Measurements from ENCODE around the gene OOSP2. TPM values are rescaled to one million over a fixed set of nuclear protein-coding genes. Genes with fewer than 3 reads are reported as not detected.

OOSP2 gene
- total RNA-seq, 1 donor from 2014 or later, result not detected

- Histone ChIP-seq H3K4me2 (ENCODE audit: low read length) (no peak overlapping the region), H3K4me3 (ENCODE audit: insufficient read depth, low read depth, low read length) (no peak overlapping the region), H2AFZ (ENCODE audit: low read depth, low read length) (no peak overlapping the region), H3K9me3 (ENCODE audit: insufficient read depth, low read depth, low read length) (no peaks in the 10 kb centered on the region), H3K9ac (ENCODE audit: low read length) (no peak overlapping the region), H3K27me3 (ENCODE audit: insufficient read depth, low read length) (no peaks in the 10 kb centered on the region), H3K27ac (ENCODE audit: low read depth, low read length) (no peak overlapping the region), H3K79me2 (ENCODE audit: insufficient read depth, low read length) (no peaks in the 10 kb centered on the region), H3K36me3 (ENCODE audit: insufficient read depth, low read length) (no peaks in the 10 kb centered on the region), H4K20me1 (ENCODE audit: insufficient read depth, low read length) (no peaks in the 10 kb centered on the region), H3K4me1 (ENCODE audit: insufficient read depth, low read length) (no peaks in the 10 kb centered on the region)
- Mint-ChIP-seq H3K9me3 (ENCODE audit: unreplicated experiment) (no peaks in the 10 kb centered on the region), H3K27ac (ENCODE audit: unreplicated experiment) (no peak overlapping the region), H3K27me3 (ENCODE audit: low read depth, unreplicated experiment) (no peaks in the 10 kb centered on the region), H3K4me1 (ENCODE audit: low read depth, unreplicated experiment) (no peaks in the 10 kb centered on the region), H3K36me3 (ENCODE audit: low read depth, unreplicated experiment) (no peaks in the 10 kb centered on the region), H3K4me3 (ENCODE audit: unreplicated experiment) (no peak overlapping the region)
- no peak for TF ChIP-seq CTCF (IDR thresholded peaks at IDR 0.05; ENCODE audit: insufficient read depth, low read depth, low read length)
- TF ChIP-seq EZH2 (IDR thresholded peaks at IDR 0.05; ENCODE audit: insufficient read depth, low read length), result no peak
- DNase-seq (ENCODE audit: low read depth) (no peak), FAIRE-seq (no peak)
Measured at GRCh38 chr11:60087239-60087638, 47.0 kb downstream of the OOSP2 start.

GRCh38 chr11:60088364-60088763 lies 48.2 kb downstream of the OOSP2 start, which contains the start of gene MS4A2:
MS4A2 (plus strand) TSS chr11:60088664; CDS start chr11:60088766, 102 bp downstream.
- Mint-ChIP-seq H3K27me3 (ENCODE audit: low read depth, unreplicated experiment) (no peaks in the 10 kb centered on the region), H3K36me3 (ENCODE audit: low read depth, unreplicated experiment) (no peaks in the 10 kb centered on the region), H3K27ac (ENCODE audit: unreplicated experiment) (no peak within 1 kb of the TSS), H3K4me3 (ENCODE audit: unreplicated experiment) (no peak within 1 kb of the TSS), H3K4me1 (ENCODE audit: low read depth, unreplicated experiment) (no peaks in the 10 kb centered on the region), H3K9me3 (ENCODE audit: unreplicated experiment) (no peaks in the 10 kb centered on the region)
- DNase-seq (ENCODE audit: low read depth) (no peak), FAIRE-seq (no peak)
- H3K4me3 ChIP-seq (ENCODE audit: insufficient read depth, low read depth, low read length), result no peak within 1 kb of the TSS
- no peaks in the 10 kb centered on the region for H3K27me3 ChIP-seq (ENCODE audit: insufficient read depth, low read length)
- no peaks in the 10 kb centered on the region for H3K4me1 ChIP-seq (ENCODE audit: insufficient read depth, low read length)
- H3K4me2 ChIP-seq (ENCODE audit: low read length), result no peak within 1 kb of the TSS
- no peaks in the 10 kb centered on the region for H3K36me3 ChIP-seq (ENCODE audit: insufficient read depth, low read length)
- H3K9ac ChIP-seq (ENCODE audit: low read length), result no peak within 1 kb of the TSS
- no peaks in the 10 kb centered on the region for H3K9me3 ChIP-seq (ENCODE audit: insufficient read depth, low read depth, low read length)
- no peaks in the 10 kb centered on the region for H3K79me2 ChIP-seq (ENCODE audit: insufficient read depth, low read length)
- no peaks in the 10 kb centered on the region for H4K20me1 ChIP-seq (ENCODE audit: insufficient read depth, low read length)
- TF ChIP-seq EZH2 (IDR thresholded peaks at IDR 0.05; ENCODE audit: insufficient read depth, low read length) (no peak), CTCF (IDR thresholded peaks at IDR 0.05; ENCODE audit: insufficient read depth, low read depth, low read length) (no peak)
- H3K27ac ChIP-seq (ENCODE audit: low read depth, low read length), result no peak within 1 kb of the TSS
- no peak within 1 kb of the TSS for H2AFZ ChIP-seq (ENCODE audit: low read depth, low read length)

GRCh38 chr11:60095477-60096120 lies 55.4 kb downstream of the OOSP2 start:
- DNase-seq (ENCODE audit: low read depth) (no peak), FAIRE-seq (no peak)
- H3K4me3 ChIP-seq (ENCODE audit: insufficient read depth, low read depth, low read length), result no peak overlapping the region
- H3K4me2 ChIP-seq (ENCODE audit: low read length), result no peak overlapping the region
- no peaks in the 10 kb centered on the region for H3K9me3 Mint-ChIP-seq (ENCODE audit: unreplicated experiment)
- H3K4me3 Mint-ChIP-seq (ENCODE audit: unreplicated experiment), result no peak overlapping the region
- H3K27me3 Mint-ChIP-seq (ENCODE audit: low read depth, unreplicated experiment), result no peaks in the 10 kb centered on the region
- H3K79me2 ChIP-seq (ENCODE audit: insufficient read depth, low read length), result no peaks in the 10 kb centered on the region
- H3K9me3 ChIP-seq (ENCODE audit: insufficient read depth, low read depth, low read length), result no peaks in the 10 kb centered on the region
- H3K9ac ChIP-seq (ENCODE audit: low read length), result no peak overlapping the region
- no peaks in the 10 kb centered on the region for H3K4me1 ChIP-seq (ENCODE audit: insufficient read depth, low read length)
- TF ChIP-seq CTCF (IDR thresholded peaks at IDR 0.05; ENCODE audit: insufficient read depth, low read depth, low read length) (no peak), EZH2 (IDR thresholded peaks at IDR 0.05; ENCODE audit: insufficient read depth, low read length) (no peak)
- H3K36me3 ChIP-seq (ENCODE audit: insufficient read depth, low read length), result no peaks in the 10 kb centered on the region
- no peak overlapping the region for H2AFZ ChIP-seq (ENCODE audit: low read depth, low read length)
- no peak overlapping the region for H3K27ac ChIP-seq (ENCODE audit: low read depth, low read length)
- H3K4me1 Mint-ChIP-seq (ENCODE audit: low read depth, unreplicated experiment), result no peaks in the 10 kb centered on the region
- H4K20me1 ChIP-seq (ENCODE audit: insufficient read depth, low read length), result no peaks in the 10 kb centered on the region
- no peaks in the 10 kb centered on the region for H3K27me3 ChIP-seq (ENCODE audit: insufficient read depth, low read length)
- H3K27ac Mint-ChIP-seq (ENCODE audit: unreplicated experiment), result no peak overlapping the region
- H3K36me3 Mint-ChIP-seq (ENCODE audit: low read depth, unreplicated experiment), result no peaks in the 10 kb centered on the region
